Common myeloid progenitor, CD34-positive (primary cell): ENCODE results near the gene RTP3.

Experiments
- CTCF ChIA-PET: fragments of 350-600 bp; sonication (Branson Sonifier 250); formaldehyde crosslinking; loops from one replicate; lab custom pipeline; 2021; ENCODE audit warnings: antibody characterized with exemption; lab: Charles Lee
- POLR2A ChIA-PET: fragments of 350-600 bp; sonication (Branson Sonifier 250); formaldehyde crosslinking; loops from one replicate; lab custom pipeline; 2021; ENCODE audit warnings: antibody characterized with exemption; lab: Charles Lee
- DNase-seq, 3 donors: peaks; one replicate each; pipeline versions ENCODE4 v3.0.0 to v3.0.0-alpha.2; 2013
- H3K27ac ChIP-seq, 2 experiments: 1 replicate in 1 of 2; 2 replicates in 1 of 2; pipeline ENCODE4 v1.7.0; 2013; ENCODE audit warnings: inconsistent platforms in 2 of 2, low read length in 2 of 2, mild to moderate bottlenecking in 2 of 2, low read depth in 1 of 2, moderate library complexity in 1 of 2; ENCODE audit not compliant: severe bottlenecking in 2 of 2, insufficient read depth in 1 of 2, poor library complexity in 1 of 2
- H3K27me3 ChIP-seq, 5 experiments: replicated peaks in 2 of 5; 1 replicate in 3 of 5; 2 replicates in 2 of 5; pipeline versions ENCODE4 v1.6.1 to v1.7.0; 2013; ENCODE audit warnings: low read length in 4 of 5, mild to moderate bottlenecking in 2 of 5, moderate library complexity in 2 of 5, inconsistent platforms in 1 of 5; ENCODE audit not compliant: insufficient read depth in 5 of 5, control insufficient read depth in 4 of 5
- H3K36me3 ChIP-seq, 4 experiments: 1 replicate in 2 of 4; 2 replicates in 2 of 4; pipeline versions ENCODE4 v1.6.1 to v1.7.0; 2013; ENCODE audit warnings: low read length in 3 of 4, control low read depth in 1 of 4, mild to moderate bottlenecking in 1 of 4; ENCODE audit not compliant: control insufficient read depth in 4 of 4, insufficient read depth in 4 of 4
- H3K4me1 ChIP-seq, 4 experiments: 1 replicate in 3 of 4; 2 replicates in 1 of 4; pipeline versions ENCODE4 v1.6.1 to v1.7.1; 2013; ENCODE audit warnings: low read length in 3 of 4, mild to moderate bottlenecking in 3 of 4, control low read depth in 1 of 4, inconsistent platforms in 1 of 4, moderate library complexity in 1 of 4; ENCODE audit not compliant: control insufficient read depth in 4 of 4, insufficient read depth in 4 of 4; ENCODE audit errors: control extremely low read depth in 1 of 4
- H3K4me3 ChIP-seq, 7 experiments: 1 replicate in 4 of 7; 2 replicates in 3 of 7; pipeline versions ENCODE4 v1.5.1 to v1.7.0; 2013; ENCODE audit warnings: mild to moderate bottlenecking in 7 of 7, low read length in 6 of 7, moderate library complexity in 6 of 7, inconsistent platforms in 2 of 7, low read depth in 2 of 7, control low read depth in 1 of 7; ENCODE audit not compliant: insufficient read depth in 4 of 7, control insufficient read depth in 1 of 7; ENCODE audit errors: extremely low read depth in 1 of 7
- H3K9me3 ChIP-seq, 5 experiments: 1 replicate in 4 of 5; 2 replicates in 1 of 5; pipeline versions ENCODE4 v1.6.1 to v1.7.1; 2013; ENCODE audit warnings: low read length in 4 of 5, mild to moderate bottlenecking in 2 of 5, inconsistent platforms in 1 of 5, low read depth in 1 of 5, moderate library complexity in 1 of 5; ENCODE audit not compliant: control insufficient read depth in 4 of 5, insufficient read depth in 2 of 5; ENCODE audit errors: control extremely low read depth in 1 of 5
- WGBS: methylation state at CpG from one replicate; pipeline ENCODE4 v1.1.5; 2013; ENCODE audit not compliant: insufficient coverage; 5-methylcytosine and 5-hydroxymethylcytosine counted together

The RTP3 gene

GRCh38 chr3:46482632-46483350 lies 15.0 kb upstream of the RTP3 start:
- no peak overlapping the region for H3K27ac ChIP-seq
- no peak for DNase-seq
- H3K36me3 ChIP-seq = no peaks in the 10 kb centered on the region
- WGBS = no CpG with 5 or more reads among the region's 1 CpG
- peaks cover 0 to 3% (median 0%) of the 10 kb centered on the region in 5 experiments for H3K27me3 ChIP-seq
- ChIA-PET POLR2A (no interaction called here), CTCF (interaction anchor here (1.1 to 8.4 kb wide), 2 partner anchors 58 to 79 kb away, joined by 3 to 184 read pairs; partner anchors contain the start of gene LRRC2)
- H3K4me1 ChIP-seq = peaks cover 0 to 2% (median 0%) of the 10 kb centered on the region in 4 experiments
- no peak overlapping the region for H3K4me3 ChIP-seq
- no peaks in the 10 kb centered on the region for H3K9me3 ChIP-seq

GRCh38 chr3:46483825-46484224 lies 14.0 kb upstream of the RTP3 start:
- Histone ChIP-seq H3K27ac (no peak overlapping the region), H3K27me3 (peaks cover 0 to 3% (median 0%) of the 10 kb centered on the region in 5 experiments), H3K4me1 (peaks cover 0 to 4% (median 1%) of the 10 kb centered on the region in 4 experiments), H3K36me3 (no peaks in the 10 kb centered on the region), H3K9me3 (no peaks in the 10 kb centered on the region), H3K4me3 (no peak overlapping the region)
- DNase-seq = no peak
- 100% methylated on average over 1 of the region's 2 CpGs for WGBS
- CTCF ChIA-PET = interaction anchor here (1.1 to 8.4 kb wide), 3 partner anchors 9 to 78 kb away, joined by 3 to 184 read pairs (median 6); partner anchors contain the start of gene LRRC2
- POLR2A ChIA-PET = no interaction called here

DNA sequence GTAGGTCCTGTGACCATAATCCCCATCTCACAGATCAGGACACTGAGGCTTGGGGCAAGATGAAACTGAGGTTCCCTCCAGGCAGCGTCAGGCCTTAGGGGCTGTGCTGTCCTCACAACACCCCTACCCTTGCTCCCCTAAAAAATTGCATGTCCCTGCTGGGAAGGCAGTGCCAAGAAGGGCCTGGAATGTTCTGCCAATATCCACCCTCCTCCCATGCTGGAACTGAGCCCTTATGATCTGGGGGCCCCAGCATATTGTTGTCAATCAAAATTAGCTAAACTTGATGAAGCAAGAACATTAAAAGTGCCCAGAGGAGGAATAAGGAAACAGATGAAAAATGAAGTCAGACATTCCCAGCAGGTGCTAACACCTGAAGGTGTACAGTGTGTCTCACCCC lies 13.4 kb upstream of the RTP3 start:
- DNase-seq = no peak
- POLR2A ChIA-PET = no interaction called here

GRCh38 chr3:46484911-46485778 lies 12.6 kb upstream of the RTP3 start:
- CTCF ChIA-PET = interaction anchor here (0.8 to 8.4 kb wide), 7 partner anchors 10 to 145 kb away, joined by 3 to 184 read pairs (median 4); partner anchors contain the start of gene LRRC2
- Histone ChIP-seq H3K36me3 (no peaks in the 10 kb centered on the region), H3K27me3 (peaks cover 0 to 3% (median 0%) of the 10 kb centered on the region in 5 experiments), H3K4me1 (peaks cover 0 to 12% (median 7%) of the 10 kb centered on the region in 4 experiments), H3K27ac (no peak overlapping the region), H3K9me3 (no peaks in the 10 kb centered on the region), H3K4me3 (no peak overlapping the region)
- POLR2A ChIA-PET = no interaction called here
- DNase-seq = peak in 1 of 3 donors; percentile 15
- 82% methylated on average over 8 of the region's 10 CpGs for WGBS

More for the DNA sequence above, 13.4 kb upstream of the RTP3 start:
- no peak overlapping the region for H3K27ac ChIP-seq
- no peaks in the 10 kb centered on the region for H3K9me3 ChIP-seq
- H3K36me3 ChIP-seq = no peaks in the 10 kb centered on the region
- peaks cover 0 to 9% (median 6%) of the 10 kb centered on the region in 4 experiments for H3K4me1 ChIP-seq
- no peak overlapping the region for H3K4me3 ChIP-seq
- H3K27me3 ChIP-seq = peaks cover 0 to 3% (median 0%) of the 10 kb centered on the region in 5 experiments
- no CpG with 5 or more reads among the region's 1 CpG for WGBS
- CTCF ChIA-PET = interaction anchor here (0.8 to 8.4 kb wide), 4 partner anchors 9 to 112 kb away, joined by 3 to 184 read pairs (median 4); partner anchors contain the start of gene LRRC2

DNA sequence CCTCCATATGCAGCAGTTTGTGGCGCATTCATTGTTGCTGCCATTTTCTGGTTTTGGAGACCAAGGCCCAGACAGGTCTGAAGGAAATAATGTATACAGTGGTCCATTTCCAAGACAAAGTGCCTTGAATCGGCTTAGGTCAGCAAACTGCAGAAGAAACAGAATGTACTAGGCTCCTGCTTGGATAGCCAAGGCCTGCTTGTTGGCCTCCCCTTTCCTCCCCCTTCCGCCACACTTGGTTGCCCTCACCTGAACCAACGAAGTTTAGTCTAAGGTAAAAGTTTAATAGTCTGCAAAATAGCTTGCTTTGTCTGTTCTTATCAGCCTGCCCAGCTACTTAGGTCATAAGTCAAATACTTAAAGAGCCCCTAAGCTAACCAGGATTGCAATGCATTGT lies 12.0 kb upstream of the RTP3 start:
- H3K27ac ChIP-seq = no peak overlapping the region
- no peaks in the 10 kb centered on the region for H3K36me3 ChIP-seq
- WGBS = 100% methylated on average over 2 of the region's 4 CpGs
- DNase-seq = no peak
- ChIA-PET POLR2A (no interaction called here), CTCF (interaction anchor here (1.2 to 8.4 kb wide), 6 partner anchors 10 to 143 kb away, joined by 3 to 184 read pairs (median 6); partner anchors contain the start of gene LRRC2)
- peaks cover 0 to 3% (median 0%) of the 10 kb centered on the region in 5 experiments for H3K27me3 ChIP-seq
- H3K9me3 ChIP-seq = no peaks in the 10 kb centered on the region
- H3K4me3 ChIP-seq = no peak overlapping the region
- peaks cover 0 to 15% (median 8%) of the 10 kb centered on the region in 4 experiments for H3K4me1 ChIP-seq

GRCh38 chr3:46488735-46489361 lies 8.9 kb upstream of the RTP3 start:
- Histone ChIP-seq H3K27ac (no peak overlapping the region), H3K36me3 (no peaks in the 10 kb centered on the region), H3K4me3 (peak overlapping the region in 3 of 7 experiments; percentile 35 to 71 (median 61)), H3K27me3 (peaks cover 0 to 3% (median 0%) of the 10 kb centered on the region in 5 experiments), H3K9me3 (no peaks in the 10 kb centered on the region), H3K4me1 (peaks cover 0 to 19% (median 9%) of the 10 kb centered on the region in 4 experiments)
- WGBS = 18% methylated on average over 16 of the region's 26 CpGs
- DNase-seq = peak; percentile 91 to 94 (median 93)
- ChIA-PET CTCF (interaction anchor here (0.6 to 8.4 kb wide), 35 partner anchors 8 to 404 kb away, joined by 3 to 184 read pairs (median 5); partner anchors contain the start of genes CCR5, LRRC2 and RTP3), POLR2A (interaction anchor here (1.5 to 2.1 kb wide), 3 partner anchors 50 to 141 kb away, joined by 3 to 7 read pairs (median 7); no protein-coding TSS in a partner anchor)
